ENCODE data around the gene CXCR6.

Gene CXCR6

DNA sequence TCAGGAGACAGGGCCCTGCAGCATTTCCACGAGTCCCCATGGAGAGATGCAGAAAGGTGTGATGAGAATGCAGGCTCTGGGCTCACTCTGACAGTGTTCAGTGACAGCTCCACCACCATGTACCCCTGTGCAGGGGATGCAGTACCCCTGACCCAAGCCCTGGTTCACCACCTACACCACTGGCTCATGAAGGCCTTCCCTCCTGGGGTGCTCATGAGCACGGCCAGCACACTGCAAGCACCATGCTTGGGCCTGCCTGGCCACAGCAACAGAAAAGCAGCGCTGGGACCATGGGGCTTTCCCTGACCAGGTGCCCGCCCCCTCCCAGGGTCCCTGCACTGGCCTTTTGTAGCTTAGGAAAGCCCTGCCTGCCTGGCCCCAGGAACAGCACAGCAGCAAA is 6.2 kb downstream of the CXCR6 start:
- DNase-seq (ENCODE audit: low read depth) = no peak

- no peak for DNase-seq (ENCODE audit: low read depth)
These were observed 6.9 kb downstream of the CXCR6 start for GRCh38 chr3:45950131-45950530.

DNA sequence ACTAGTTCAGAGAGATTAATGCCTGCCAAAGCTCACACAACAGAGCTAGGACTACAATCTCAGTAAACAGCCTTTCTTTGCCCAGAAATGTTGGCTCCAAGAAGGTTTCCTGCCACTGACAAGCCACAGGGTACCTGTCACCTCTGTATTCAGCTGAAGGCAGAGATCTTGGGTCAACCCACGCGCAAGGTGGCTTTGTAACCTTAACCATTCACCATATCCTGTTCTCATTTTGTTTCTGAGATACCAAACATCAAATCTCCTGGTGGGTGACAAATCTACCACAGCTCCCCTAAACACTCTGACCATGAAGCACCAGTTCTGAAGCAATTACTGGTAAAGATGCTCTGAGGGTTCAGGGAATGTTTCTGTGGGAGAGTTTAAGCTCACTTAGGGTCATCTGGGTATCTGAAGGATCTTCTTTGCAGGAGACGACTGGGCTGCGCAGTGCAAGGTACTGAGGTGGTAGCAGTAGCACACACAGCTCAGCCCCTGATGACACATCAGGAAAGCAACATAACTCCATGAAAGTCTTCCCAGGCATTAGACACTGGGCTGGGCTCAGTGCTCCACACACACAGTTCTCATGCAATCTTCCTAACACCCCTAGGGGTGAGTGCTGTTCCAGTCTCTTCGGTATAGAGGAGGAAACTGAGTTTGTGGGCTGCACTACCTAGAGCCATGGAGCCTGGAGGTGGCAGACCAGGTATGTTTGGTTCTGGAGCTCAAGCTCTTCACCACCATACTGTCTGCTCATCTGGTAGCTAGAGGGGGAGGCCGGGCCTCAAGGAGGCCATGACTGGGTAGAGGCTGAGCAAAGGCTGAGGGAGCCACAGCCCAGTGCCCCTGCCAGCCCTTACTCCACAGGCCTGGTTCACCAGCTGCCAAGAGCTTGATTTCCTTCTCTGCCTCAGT is 7.7 kb downstream of the CXCR6 start:
- peak; percentile 33 for DNase-seq (ENCODE audit: low read depth)

DNA sequence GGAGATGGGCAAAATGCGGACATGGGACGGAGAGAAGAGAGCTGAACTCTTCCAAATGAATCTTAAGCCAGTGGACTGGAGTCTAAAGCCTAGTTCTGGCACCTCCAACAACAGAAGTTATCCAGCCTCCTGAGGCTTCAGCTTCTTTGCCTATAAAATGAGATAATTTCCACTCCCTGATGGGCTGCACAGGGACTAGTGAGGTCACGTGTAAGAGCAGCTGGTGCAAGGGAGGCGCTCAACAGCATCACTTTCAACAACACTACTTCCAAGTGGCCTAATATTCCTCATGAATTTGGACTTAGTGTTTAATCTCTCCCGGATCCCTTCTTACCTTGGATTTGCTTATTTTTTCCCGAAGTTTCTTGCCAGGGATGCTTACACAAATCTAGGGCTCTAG is 8.7 kb downstream of the CXCR6 start:
- DNase-seq (ENCODE audit: low read depth) = no peak

DNA sequence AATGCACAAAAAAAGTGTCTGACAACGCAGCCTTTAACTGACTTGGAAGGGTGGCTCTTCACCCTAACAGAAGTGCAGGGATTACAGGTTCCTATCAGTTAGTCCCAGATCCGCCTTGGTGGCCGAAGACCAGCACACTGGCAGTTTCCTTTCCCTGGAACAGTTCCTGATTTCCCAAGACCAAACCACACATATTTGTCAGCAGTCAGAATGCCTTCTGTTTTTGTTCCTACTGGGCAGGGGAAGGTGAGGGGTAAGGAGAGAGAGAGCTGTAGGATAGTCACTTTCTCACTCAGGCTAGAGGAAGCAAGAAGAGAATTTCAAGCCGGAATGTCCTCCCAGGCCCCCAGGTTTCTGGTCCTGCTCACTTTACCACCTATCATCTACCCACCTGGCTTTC is 9.2 kb downstream of the CXCR6 start:
- DNase-seq (ENCODE audit: low read depth) = no peak

GRCh38 chr3:45953536-45953935 is 10.3 kb downstream of the CXCR6 start:
- DNase-seq (ENCODE audit: low read depth) = no peak

DNA sequence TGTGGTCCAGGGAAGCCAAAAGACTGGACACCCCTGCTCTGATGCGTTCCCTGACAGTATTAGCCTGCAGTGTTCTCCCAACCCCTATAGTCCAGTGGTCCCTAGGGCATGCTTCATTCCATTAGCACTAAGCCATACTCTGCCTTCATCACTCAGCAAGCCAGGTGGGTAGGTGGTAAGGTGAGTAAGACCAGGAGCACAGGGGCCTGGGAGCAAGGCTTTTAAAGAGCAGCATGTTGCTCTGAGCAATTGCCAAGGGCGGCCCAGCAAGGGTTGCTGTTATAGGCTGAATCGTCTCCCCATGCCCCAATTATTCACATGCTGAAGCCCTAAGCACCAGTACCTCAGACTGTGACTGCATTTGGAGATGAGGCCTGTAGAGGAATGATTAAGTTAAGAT is 11.0 kb downstream of the CXCR6 start:
- DNase-seq (ENCODE audit: low read depth) = no peak

DNA sequence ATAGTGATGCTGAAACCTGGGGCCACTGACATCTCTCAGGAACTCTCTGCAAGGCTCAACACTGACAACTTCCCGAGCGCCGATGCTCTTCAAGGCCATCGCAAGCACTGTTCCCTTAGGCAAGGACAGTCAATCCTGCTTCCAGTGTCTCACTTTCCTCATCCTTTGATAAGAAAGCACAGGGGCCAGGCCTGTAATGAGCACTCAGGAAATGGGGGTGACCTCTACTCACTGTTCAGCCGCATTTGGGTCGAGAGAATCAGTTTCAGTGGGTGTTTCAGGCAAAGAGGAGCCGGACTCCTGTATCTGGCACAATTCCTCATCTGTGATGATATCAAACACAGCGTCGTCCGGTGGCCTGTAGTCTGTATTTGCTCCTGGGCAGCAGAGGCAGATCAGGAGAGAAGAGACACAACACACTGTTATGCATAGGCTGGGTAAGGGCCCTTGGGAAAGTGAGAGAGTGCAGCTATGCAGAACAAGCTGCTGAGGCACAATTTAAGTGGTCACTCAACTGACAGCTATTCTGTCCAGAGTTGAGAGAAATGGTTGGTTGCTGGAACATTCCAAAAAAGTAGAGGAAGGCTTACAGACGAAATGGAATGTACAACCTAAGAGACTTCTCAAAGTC is 11.9 kb downstream of the CXCR6 start:
- no peak for DNase-seq (ENCODE audit: low read depth)

DNA sequence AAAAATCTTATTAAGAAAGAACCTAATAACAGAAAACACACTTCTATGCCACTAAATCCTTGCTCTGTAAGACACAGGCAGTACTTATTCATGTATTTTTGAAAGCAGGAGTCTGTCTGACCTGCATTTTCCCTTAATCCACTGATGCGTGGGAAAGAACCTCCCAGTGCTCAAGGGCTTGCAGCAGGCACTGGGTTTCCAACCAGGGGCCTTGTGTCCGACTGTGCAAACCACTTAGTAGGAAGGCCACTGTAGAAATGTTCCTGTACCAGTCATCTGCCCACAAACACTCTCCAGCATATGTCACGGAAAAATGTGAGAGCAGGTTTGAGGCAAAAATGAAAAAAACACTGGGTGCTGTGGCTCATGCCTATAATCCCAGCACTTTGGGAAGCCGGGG is 12.4 kb downstream of the CXCR6 start:
- no peak for DNase-seq (ENCODE audit: low read depth)

DNA sequence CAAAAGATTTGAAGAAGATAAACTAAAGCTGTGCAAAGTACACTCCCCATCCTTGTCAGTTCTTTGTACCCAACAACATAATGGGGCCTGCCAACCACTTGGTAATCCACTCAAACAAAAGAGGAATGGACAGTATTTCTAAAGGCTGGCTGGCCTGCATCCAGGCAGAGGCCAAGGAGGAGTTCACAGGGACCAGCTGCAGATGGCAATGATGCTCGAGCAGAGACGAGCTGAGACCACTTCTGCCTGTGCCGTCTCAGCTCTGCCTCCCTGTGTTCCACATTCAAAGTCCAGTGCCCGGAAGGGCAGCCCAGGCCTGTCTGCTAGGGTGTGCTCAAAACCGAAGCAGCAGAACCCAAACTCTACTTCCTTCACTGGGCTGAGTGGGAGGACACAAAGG is 14.3 kb downstream of the CXCR6 start:
- no peak for DNase-seq (ENCODE audit: low read depth)

GRCh38 chr3:45958321-45958791 is 15.1 kb downstream of the CXCR6 start:
- no peak for DNase-seq (ENCODE audit: low read depth)

GRCh38 chr3:45959201-45959600 is 15.9 kb downstream of the CXCR6 start:
- no peak for DNase-seq (ENCODE audit: low read depth)

- DNase-seq (ENCODE audit: low read depth) = no peak
These were observed 17.0 kb downstream of the CXCR6 start for GRCh38 chr3:45960289-45960688.

DNA sequence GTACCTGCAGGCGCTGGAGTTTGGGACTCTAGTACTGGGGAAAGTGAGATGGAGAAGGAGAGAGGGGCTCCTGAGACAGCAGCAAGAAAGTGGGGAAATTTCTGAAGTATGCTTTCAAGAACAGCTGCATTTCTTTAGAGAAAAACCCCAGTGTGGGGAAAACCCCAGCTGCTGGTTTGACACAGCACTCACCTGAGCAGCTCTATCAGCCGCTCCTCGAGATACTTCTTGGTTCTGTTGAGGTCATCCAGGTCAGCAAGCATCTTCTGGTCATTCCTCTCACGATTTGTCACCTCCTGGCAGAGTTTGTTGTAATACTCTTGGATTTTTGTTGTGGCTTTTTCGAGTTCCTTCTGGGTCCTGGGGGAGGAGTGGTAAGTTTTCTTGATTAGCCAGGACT is 18.8 kb downstream of the CXCR6 start:
- DNase-seq (ENCODE audit: low read depth) = no peak

DNA sequence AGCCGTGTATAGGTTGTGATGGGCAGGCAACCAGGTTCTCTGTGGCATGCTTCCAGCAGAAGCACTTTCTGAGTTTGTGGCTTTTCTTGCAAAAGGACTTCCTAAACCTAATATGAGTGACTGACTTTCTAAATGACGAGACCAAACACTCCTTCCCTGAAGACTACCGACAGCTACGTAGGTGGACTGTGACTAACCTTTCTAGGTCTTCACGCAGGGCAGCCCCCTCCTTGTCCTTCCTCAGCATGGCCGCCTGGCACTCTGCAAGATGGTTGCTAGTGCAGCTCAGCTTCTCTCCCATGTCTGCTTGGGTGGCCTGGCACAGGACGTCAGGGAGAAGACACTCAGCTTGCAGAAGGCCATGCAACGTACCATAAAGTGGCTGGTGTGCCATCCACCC is 20.9 kb downstream of the CXCR6 start:
- no peak for DNase-seq (ENCODE audit: low read depth)

GRCh38 chr3:45965253-45965652 is 22.0 kb downstream of the CXCR6 start:
- DNase-seq (ENCODE audit: low read depth) = no peak

GRCh38 chr3:45965653-45966052 is 22.4 kb downstream of the CXCR6 start:
- DNase-seq (ENCODE audit: low read depth) = no peak

DNA sequence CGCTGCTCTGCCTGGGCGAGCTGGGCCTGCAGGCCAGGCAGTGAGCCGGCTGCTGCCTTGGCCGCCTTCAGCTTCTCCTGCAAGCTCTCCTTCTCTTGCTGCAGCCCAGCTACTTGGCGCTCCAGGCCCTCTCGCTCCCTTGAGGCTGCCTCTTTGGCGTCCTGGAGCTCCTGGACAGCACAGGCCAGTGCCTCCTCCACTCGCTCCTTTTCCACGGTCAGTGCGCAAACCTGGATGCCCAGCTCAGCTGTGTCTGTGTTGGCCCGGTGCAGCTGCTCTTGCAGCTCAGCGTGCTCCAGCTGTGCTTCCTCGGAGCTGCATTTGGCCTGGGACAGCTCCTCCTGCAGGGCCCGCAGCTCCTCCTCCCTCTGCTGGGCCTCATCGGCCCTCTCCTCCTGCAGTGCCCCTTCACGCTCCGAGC is 23.1 kb downstream of the CXCR6 start:
- DNase-seq (ENCODE audit: low read depth) = no peak

- DNase-seq (ENCODE audit: low read depth) = no peak
These were observed 23.8 kb downstream of the CXCR6 start for GRCh38 chr3:45966950-45967640.

GRCh38 chr3:45967724-45968123 is 24.5 kb downstream of the CXCR6 start:
- no peak for DNase-seq (ENCODE audit: low read depth)

DNA sequence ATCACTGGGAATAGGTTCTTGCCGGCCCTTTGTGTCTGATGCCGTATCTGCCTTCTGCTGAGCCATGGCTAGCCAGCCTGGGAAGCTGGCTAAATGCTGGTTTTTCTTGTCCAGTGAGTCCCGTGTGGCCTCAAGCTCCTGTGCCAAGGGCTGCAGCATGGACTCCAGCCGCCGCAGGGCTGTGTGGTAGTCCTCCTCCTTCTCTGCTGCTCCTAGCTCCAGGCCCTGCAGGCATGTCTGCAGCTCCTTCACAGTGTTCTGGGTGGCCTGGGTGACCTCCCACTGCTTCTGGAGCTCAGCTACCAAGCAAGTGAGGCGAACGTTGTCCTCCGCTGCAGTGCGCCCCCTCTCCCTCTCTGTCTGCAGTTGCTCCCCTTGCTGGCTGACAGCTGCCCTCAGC is 24.9 kb downstream of the CXCR6 start:
- DNase-seq (ENCODE audit: low read depth) = no peak

DNA sequence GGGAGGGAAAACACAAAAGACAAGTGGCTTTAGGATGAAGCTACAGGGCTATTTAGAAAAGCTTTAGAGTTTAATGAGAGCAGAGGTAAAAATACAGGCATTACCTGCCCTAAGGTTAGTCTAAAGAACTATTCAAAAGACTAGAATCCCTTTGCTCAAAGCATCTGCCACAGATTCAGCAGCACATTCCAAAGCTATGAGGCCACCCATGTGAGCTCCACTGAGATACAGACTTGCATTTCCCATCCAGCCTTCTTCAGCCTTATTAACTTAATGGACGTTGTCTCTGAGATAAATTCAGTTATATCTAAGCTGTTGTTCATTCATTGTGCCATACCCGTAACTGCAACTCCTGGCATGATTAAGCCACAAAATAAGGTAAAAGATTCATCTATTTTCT is 25.4 kb downstream of the CXCR6 start:
- no peak for DNase-seq (ENCODE audit: low read depth)

GRCh38 chr3:45969116-45969515 is 25.9 kb downstream of the CXCR6 start:
- DNase-seq (ENCODE audit: low read depth) = no peak

All from activated T-helper 1 cell treated with Interleukin-2 at 50 U/mL for 16 hours (primary cell).